Activated CD4-positive, alpha-beta T cell treated with anti-CD3 and anti-CD28 coated beads, Interleukin-2, amount 50 U/mL, for 16 hours (primary cell): ENCODE data around the gene TSNAX.

Experiments
- DNase-seq: peaks from one replicate; pipeline ENCODE4 v3.0.0-alpha.2; 2020

Gene TSNAX

GRCh38 chr1:231603598-231604275 lies 75.3 kb downstream of the TSNAX start:
- peak; percentile 65 for DNase-seq

DNA sequence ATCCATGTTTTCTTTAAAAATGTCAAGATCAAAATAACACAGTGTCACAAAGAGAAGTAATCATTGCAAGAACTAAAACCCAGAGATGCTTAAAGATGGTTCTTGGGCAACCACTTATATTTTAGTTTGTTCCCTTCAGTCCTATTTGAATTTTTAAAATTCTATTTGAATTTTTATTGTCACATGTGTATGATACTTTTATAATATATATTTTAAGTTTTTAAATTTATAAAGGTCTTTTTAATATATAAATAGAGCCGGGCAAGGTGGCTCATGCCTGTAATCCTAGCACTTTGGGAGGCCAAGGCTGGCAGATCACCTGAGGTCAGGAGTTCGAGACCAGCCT lies 75.8 kb downstream of the TSNAX start:
- no peak for DNase-seq

DNA sequence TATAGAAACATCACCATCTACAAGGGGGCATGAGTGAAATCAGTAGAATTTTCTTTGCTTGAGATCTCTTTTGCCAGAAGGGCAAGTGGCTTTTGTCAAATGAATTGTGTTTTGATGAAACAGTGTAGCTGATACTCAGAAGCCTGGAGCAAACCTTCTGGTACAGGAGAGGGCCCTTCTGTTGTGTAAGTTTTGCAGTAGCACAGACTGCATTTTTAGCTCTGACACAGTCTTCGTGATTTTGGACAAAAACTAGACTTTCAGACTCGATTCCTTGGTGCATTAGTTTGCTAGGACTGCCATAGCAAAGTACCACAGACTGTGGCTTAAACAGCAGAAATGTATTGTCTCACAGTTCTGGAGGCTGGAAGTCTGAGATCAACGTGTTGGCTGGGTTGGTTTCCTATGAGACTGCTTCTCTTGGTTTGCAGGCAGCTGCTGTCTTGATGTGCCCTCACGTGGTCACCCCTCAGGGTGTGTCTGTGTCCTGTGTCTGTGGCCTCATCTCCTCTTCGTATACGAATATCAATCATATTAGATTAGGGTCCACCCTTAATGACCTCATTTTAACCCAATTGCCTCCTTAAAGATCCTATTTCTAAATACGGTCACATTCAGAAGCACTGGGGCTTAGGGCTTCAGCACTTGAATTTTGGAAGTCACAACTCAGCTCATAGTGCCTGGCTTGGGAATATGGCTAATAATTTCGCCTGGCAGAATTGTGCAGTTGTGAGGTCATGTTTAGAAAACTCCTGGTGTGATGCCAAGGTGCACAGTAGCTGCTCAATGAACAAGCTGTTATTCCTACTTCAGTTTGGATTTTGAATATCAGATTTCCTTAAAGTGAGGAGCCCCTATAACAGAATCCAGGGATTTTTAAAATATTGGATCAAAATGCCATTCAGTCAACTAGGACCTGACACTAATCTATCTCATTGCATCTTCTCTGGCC lies 77.0 kb downstream of the TSNAX start:
- no peak for DNase-seq

DNA sequence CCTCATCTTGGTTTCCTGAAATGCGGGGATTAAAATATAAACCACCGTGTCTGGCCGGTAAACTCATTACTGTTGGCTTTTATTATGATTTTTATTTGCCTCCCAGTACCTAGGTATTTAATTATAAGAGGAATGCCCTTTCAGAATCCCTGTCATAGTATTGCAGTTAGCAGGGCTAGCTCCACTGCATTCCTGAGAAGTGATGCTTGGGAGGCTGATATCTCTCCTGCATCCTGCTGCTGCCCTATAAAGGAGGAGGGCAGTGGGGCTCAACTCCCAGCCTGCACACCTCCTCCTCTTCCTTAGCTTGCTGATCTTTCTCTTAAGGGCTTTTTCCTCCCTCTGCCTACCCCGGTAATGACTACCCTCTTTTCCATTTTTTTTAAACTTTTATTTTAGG lies 78.2 kb downstream of the TSNAX start:
- no peak for DNase-seq

- DNase-seq: no peak
Measured at GRCh38 chr1:231610388-231610787, 81.9 kb downstream of the TSNAX start.

DNA sequence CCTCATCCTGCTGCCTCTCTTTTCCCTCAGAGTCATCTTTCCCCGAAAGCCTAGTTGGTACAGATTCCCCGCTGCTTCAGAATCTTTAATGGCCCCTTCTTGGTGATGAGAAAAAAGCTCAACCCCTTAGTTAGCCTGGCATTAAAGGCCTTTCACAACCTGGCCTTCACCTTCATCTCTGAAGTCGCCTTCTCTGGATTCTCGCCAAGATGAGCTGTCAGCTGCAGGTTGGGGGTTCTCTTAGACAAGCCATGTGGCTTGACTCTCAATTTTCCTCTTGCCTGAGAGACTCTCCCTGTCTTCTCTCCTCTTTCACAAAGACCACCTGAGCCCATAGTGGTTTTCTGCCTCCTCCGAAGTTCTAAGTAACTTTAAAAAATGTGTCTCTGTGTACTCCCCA lies 82.6 kb downstream of the TSNAX start:
- no peak for DNase-seq

DNA sequence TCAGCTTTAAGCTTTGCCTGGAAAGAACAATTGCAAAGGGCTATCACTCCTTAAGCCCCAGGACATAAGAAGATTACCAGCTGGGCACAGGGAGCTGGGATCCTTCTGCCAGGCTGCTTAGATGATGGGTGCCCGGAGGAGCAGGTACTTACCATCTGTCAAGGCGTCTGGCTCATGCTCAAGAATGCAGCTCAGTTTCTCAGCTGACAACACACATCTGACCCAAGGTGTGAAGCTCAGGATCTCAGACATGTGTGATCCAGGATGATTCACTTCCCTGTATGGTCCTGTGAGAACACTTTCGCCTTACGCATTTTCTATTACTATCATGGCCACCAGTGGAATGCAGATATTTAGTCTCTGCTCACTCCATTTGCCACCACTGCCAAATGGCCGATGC lies 83.4 kb downstream of the TSNAX start:
- DNase-seq: no peak

DNA sequence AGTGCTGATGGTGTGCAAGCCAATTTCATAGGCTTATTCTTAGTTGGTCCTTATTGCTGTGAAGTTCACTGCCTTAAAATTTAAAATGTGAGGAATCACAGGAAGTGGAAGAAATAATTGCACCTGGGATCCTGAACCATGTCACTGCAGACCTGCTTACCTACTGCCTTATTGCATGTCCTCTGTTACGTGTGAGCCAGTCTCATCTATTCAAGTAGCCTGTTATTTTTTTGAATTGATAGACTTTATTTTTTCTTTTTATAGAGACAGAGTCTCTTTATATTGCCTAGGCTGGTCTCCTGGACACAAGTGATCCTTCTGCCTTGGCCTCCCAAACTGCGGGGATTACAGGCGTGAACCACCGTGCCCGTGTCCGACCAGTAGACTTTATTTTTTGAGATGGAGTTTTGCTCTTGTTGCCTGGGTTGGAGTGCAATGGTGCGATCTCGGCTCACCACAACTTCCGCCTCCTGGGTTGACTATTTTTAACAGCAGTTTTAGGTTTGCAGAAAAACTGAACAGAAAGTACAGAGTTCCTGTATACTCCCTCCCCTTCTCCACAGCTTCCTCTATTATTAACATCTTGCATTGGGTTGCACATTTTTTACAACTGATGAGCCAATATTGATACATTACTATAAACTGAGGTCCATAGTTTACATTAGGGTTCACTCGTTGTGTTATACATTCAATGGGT lies 84.1 kb downstream of the TSNAX start:
- DNase-seq: peak; percentile 83

DNA sequence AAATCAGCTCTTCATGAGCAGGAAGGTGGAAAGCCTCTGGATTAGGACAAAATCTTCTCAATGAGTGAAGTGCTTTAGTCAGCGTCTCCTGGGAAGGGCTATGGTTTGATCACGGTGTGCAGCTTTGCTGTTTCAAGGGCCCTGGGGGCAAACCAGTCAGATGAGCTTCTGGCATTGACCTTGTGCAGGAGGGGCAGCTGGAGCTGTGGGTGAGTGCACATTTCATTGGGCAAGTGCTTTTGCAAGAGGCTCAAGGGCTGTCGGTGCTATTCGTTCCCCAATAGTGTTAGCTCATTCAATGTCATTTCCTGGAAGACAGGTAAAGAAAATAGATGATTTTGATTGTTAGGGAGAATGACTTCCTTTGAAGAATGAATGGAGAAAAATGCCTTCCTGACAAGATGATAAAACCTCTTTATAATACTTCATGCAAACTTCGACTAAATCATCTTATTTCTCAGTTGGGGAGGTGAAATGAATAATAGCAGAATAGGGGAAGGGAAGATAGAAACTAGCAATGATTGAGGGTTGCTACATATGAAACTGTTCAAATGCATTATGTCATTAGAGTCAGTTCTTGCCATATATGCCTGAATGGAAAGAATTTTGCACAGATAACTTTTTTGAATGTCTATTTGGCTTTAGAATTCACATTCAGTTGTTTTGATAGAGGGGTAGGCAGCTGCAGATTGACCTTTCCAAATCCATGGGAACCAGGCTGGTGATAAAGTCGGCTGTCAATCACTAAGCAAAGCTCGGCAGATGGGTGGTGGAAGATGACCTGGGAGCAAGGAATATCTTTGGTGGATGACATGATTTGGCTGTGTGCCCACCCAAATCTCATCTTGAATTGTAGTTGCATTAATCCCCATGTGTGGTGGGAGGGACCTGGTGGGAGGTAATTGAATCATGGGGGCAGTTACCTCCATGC lies 85.2 kb downstream of the TSNAX start:
- no peak for DNase-seq
